Neural progenitor cell (in vitro differentiated cells): Measurements from ENCODE around the gene KPNA6. TPM values are rescaled to one million over a fixed set of nuclear protein-coding genes. Genes with fewer than 3 reads are reported as not detected.

Source experiments
- DNase-seq: peaks from one replicate; pipeline ENCODE4 v3.0.0-alpha.2; 2016; ENCODE audit warnings: low spot score
- H2AFZ ChIP-seq: fragments of 200-600 bp; sonication (generic); replicated peaks from 2 replicates; pipeline ENCODE4 v1.6.1; 2016; ENCODE audit warnings: antibody characterized with exemption
- H3F3A ChIP-seq: fragments of 200-600 bp; sonication (generic); 2 replicates; pipeline ENCODE4 v1.6.1; 2016; ENCODE audit warnings: antibody characterized with exemption, low read depth
- H3K27ac ChIP-seq: fragments of 200-600 bp; sonication (generic); 2 replicates; pipeline ENCODE4 v1.5.1; 2016; ENCODE audit warnings: mild to moderate bottlenecking
- H3K27me3 ChIP-seq: fragments of 200-600 bp; sonication (generic); 2 replicates; pipeline ENCODE4 v1.6.1; 2016; ENCODE audit warnings: mild to moderate bottlenecking, moderate library complexity
- H3K36me3 ChIP-seq: fragments of 200-600 bp; sonication (generic); 2 replicates; pipeline ENCODE4 v1.5.1; 2016
- H3K4me1 ChIP-seq: fragments of 200-600 bp; sonication (generic); 2 replicates; pipeline ENCODE4 v1.6.1; 2016; ENCODE audit warnings: mixed run types
- H3K4me2 ChIP-seq: fragments of 200-600 bp; sonication (generic); 2 replicates; pipeline ENCODE4 v1.6.1; 2016
- H3K4me3 ChIP-seq: fragments of 200-600 bp; sonication (generic); 2 replicates; pipeline ENCODE4 v1.5.1; 2016
- H3K79me2 ChIP-seq: fragments of 200-600 bp; sonication (generic); 2 replicates; pipeline ENCODE4 v1.6.1; 2016; ENCODE audit warnings: low read depth
- H3K9ac ChIP-seq: fragments of 200-600 bp; sonication (generic); 2 replicates; pipeline ENCODE4 v1.6.1; 2016
- H3K9me3 ChIP-seq: fragments of 200-600 bp; sonication (generic); 2 replicates; pipeline ENCODE4 v1.5.1; 2016; ENCODE audit warnings: low read depth
- H4K20me1 ChIP-seq: fragments of 200-600 bp; sonication (generic); 2 replicates; pipeline ENCODE4 v1.6.1; 2016; ENCODE audit warnings: low read depth
- H3K27ac Mint-ChIP-seq: 3 replicates; pipeline ENCODE4 v1.8.0; 2021; ENCODE audit warnings: mixed read lengths
- H3K27me3 Mint-ChIP-seq: 2 replicates; pipeline ENCODE4 v1.8.0; 2022; ENCODE audit warnings: low read depth, mild to moderate bottlenecking, inconsistent platforms, moderate library complexity, mixed read lengths; ENCODE audit not compliant: insufficient read depth
- H3K36me3 Mint-ChIP-seq: 3 replicates; pipeline ENCODE4 v1.8.0; 2021; ENCODE audit warnings: mixed read lengths
- H3K4me1 Mint-ChIP-seq: 3 replicates; pipeline ENCODE4 v1.8.0; 2021; ENCODE audit warnings: mixed read lengths
- H3K4me3 Mint-ChIP-seq: 3 replicates; pipeline ENCODE4 v1.8.0; 2021; ENCODE audit warnings: mild to moderate bottlenecking, moderate library complexity, mixed read lengths
- H3K9me3 Mint-ChIP-seq: 3 replicates; pipeline ENCODE4 v1.8.0; 2020; ENCODE audit warnings: mixed read lengths
- EZH2 ChIP-seq: fragments of 200-600 bp; sonication (generic); IDR thresholded peaks from 2 replicates; pipeline ENCODE4 v1.6.1; 2017; ENCODE audit warnings: antibody characterized with exemption, mild to moderate bottlenecking, moderate library complexity
- EZH2phosphoT487 ChIP-seq: fragments of 200-600 bp; sonication (generic); IDR thresholded peaks from 2 replicates; pipeline ENCODE4 v1.6.1; 2017; ENCODE audit warnings: antibody characterized with exemption
- total RNA-seq: library from RNA; depleted of rRNA; stranded (reverse); fragments of >200 nt; gene quantifications from 2 replicates; pipeline ENCODE4 v1.2.3, GENCODE V29; 2015; ENCODE audit warnings: low replicate concordance
- TF ChIP-seq, protein P1 (sequence below): fragments of 200-600 bp; sonication (generic); IDR thresholded peaks from 2 replicates; pipeline ENCODE4 v1.5.1; 2017; ENCODE audit warnings: antibody characterized with exemption, mild to moderate bottlenecking

Gene KPNA6
- total RNA-seq, 1 donor from 2014 or later, result 69.3 TPM

GRCh38 chr1:32150847-32151246, 43.0 kb downstream of the KPNA6 start:
- no peaks in the 10 kb centered on the region for H3K9me3 ChIP-seq
- Mint-ChIP-seq H3K9me3 (peaks cover 24% of the 10 kb centered on the region), H3K27me3 (peaks cover 2% of the 10 kb centered on the region), H3K27ac (no peak overlapping the region), H3K36me3 (peaks cover 11% of the 10 kb centered on the region), H3K4me3 (no peak overlapping the region), H3K4me1 (peaks cover 9% of the 10 kb centered on the region)
- no peaks in the 10 kb centered on the region for H3K36me3 ChIP-seq
- H3K79me2 ChIP-seq, result peaks cover 85% of the 10 kb centered on the region
- no peaks in the 10 kb centered on the region for H3K27me3 ChIP-seq
- peaks cover 11% of the 10 kb centered on the region for H3K4me1 ChIP-seq
- H3K4me3 ChIP-seq, result no peak overlapping the region
- peaks cover 15% of the 10 kb centered on the region for H3F3A ChIP-seq
- peak overlapping the region; percentile 76 for H3K27ac ChIP-seq
- H4K20me1 ChIP-seq, result peaks cover 8% of the 10 kb centered on the region
- H3K4me2 ChIP-seq, result peak overlapping the region; percentile 21
- DNase-seq, result no peak
- H2AFZ ChIP-seq, result no peak overlapping the region
- no peak for TF ChIP-seq EZH2
- TF ChIP-seq, protein P1, sequence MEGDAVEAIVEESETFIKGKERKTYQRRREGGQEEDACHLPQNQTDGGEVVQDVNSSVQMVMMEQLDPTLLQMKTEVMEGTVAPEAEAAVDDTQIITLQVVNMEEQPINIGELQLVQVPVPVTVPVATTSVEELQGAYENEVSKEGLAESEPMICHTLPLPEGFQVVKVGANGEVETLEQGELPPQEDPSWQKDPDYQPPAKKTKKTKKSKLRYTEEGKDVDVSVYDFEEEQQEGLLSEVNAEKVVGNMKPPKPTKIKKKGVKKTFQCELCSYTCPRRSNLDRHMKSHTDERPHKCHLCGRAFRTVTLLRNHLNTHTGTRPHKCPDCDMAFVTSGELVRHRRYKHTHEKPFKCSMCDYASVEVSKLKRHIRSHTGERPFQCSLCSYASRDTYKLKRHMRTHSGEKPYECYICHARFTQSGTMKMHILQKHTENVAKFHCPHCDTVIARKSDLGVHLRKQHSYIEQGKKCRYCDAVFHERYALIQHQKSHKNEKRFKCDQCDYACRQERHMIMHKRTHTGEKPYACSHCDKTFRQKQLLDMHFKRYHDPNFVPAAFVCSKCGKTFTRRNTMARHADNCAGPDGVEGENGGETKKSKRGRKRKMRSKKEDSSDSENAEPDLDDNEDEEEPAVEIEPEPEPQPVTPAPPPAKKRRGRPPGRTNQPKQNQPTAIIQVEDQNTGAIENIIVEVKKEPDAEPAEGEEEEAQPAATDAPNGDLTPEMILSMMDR, result no peak
- TF ChIP-seq EZH2phosphoT487, result no peak
- H3K9ac ChIP-seq, result no peak overlapping the region

DNA sequence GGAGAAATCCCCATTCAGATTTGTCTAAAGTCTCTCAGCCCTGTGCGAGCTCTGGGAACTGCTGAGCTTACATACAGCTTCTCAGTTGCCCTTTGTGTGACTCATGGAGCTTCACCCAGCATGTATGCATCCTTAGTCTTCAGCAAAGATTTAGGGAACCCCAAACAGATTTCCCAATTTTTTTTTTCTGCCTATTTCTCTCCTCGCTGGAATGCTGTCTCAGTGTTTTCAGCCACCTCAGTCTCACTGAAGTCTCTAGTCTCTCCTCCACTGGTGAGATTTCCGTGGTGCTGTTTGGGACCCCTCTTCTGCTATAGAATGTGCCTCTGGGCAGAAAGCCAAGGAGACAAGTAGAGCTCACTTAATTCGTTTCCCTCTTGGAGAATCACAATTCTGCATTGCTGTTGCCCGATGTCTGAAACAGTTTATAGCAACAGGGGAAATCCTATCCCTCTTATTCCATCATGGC, 43.5 kb downstream of the KPNA6 start:
- peaks cover 11% of the 10 kb centered on the region for H3K4me1 ChIP-seq
- no peaks in the 10 kb centered on the region for H3K36me3 ChIP-seq
- TF ChIP-seq, protein P1, result no peak
- TF ChIP-seq EZH2phosphoT487, result no peak
- TF ChIP-seq EZH2, result no peak
- peak overlapping the region; percentile 14 for H3K27ac Mint-ChIP-seq
- peaks cover 80% of the 10 kb centered on the region for H3K79me2 ChIP-seq
- peaks cover 9% of the 10 kb centered on the region for H3K4me1 Mint-ChIP-seq
- no peak overlapping the region for H3K4me3 ChIP-seq
- H3K4me3 Mint-ChIP-seq, result no peak overlapping the region
- H4K20me1 ChIP-seq, result peaks cover 8% of the 10 kb centered on the region
- no peaks in the 10 kb centered on the region for H3K27me3 ChIP-seq
- peak overlapping the region; percentile 76 for H3K27ac ChIP-seq
- peaks cover 15% of the 10 kb centered on the region for H3F3A ChIP-seq
- no peak overlapping the region for H2AFZ ChIP-seq
- peaks cover 21% of the 10 kb centered on the region for H3K9me3 Mint-ChIP-seq
- peak overlapping the region; percentile 21 for H3K4me2 ChIP-seq
- H3K9me3 ChIP-seq, result no peaks in the 10 kb centered on the region
- peaks cover 10% of the 10 kb centered on the region for H3K36me3 Mint-ChIP-seq
- DNase-seq, result peak; percentile 55
- no peak overlapping the region for H3K9ac ChIP-seq
- peaks cover 2% of the 10 kb centered on the region for H3K27me3 Mint-ChIP-seq

GRCh38 chr1:32159189-32159588, 51.3 kb downstream of the KPNA6 start:
- Histone ChIP-seq H3K4me2 (no peak overlapping the region), H3K36me3 (peaks cover 5% of the 10 kb centered on the region)

More at GRCh38 chr1:32159189-32159588, 51.3 kb downstream of the KPNA6 start:
- Histone ChIP-seq H3K27ac (no peak overlapping the region), H3K27me3 (no peaks in the 10 kb centered on the region), H3K9me3 (no peaks in the 10 kb centered on the region), H3F3A (no peaks in the 10 kb centered on the region), H2AFZ (no peak overlapping the region), H3K4me1 (no peaks in the 10 kb centered on the region), H3K4me3 (no peak overlapping the region), H3K79me2 (peaks cover 5% of the 10 kb centered on the region), H3K9ac (no peak overlapping the region), H4K20me1 (no peaks in the 10 kb centered on the region)
- Mint-ChIP-seq H3K27ac (no peak overlapping the region), H3K36me3 (peaks cover 31% of the 10 kb centered on the region), H3K9me3 (no peaks in the 10 kb centered on the region), H3K4me3 (no peak overlapping the region), H3K4me1 (no peaks in the 10 kb centered on the region), H3K27me3 (no peaks in the 10 kb centered on the region)
- no peak for DNase-seq
- TF ChIP-seq, protein P1, result no peak
- no peak for TF ChIP-seq EZH2phosphoT487
- no peak for TF ChIP-seq EZH2
